Measurements from ENCODE around the gene IRF5. TPM values are rescaled to one million over a fixed set of nuclear protein-coding genes. Genes with fewer than 3 reads are reported as not detected.

Gene IRF5
- total RNA-seq, 1 donor from 2014 or later: 0.36 TPM

DNA sequence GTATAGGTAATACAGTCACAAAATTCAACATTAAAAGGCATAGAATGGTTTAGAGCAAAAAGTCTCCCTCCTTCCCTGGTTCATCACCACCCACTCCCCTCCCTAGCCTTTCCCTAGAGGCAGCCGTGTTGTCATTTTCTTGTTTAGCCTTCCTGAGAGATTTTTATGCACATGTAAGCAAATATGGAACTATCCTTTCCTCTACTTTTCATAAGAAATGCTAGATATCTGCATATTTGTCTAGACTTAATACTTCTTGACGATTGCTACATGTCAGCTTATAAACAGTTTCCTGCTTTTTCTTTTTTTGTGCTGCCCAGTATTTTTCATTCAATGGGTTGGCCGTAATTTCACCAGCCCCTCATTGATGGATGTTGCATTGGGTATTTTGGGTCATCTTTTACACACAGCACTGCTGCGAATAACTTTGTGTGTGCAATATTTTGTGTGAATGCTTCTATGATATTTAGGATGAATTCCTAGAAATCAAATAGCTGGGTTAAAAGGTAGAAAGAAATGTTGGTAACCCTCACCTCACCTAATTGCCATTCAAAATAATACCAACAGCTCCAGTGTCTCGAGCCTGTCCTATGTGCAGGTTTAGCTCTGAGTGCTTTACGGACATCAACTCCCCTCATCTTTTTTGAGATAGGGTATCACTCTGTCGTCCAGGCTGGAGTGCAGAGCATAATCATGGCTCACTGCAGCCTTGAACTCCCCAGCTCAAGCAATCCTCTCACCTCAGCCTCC lies 6.9 kb downstream of the IRF5 start:
- Histone ChIP-seq H2AFZ (ENCODE audit: low read depth, low read length) (no peak overlapping the region), H3K27ac (ENCODE audit: low read depth, low read length) (no peak overlapping the region), H3K9me3 (ENCODE audit: insufficient read depth, low read depth, low read length) (no peaks in the 10 kb centered on the region), H3K27me3 (ENCODE audit: insufficient read depth, low read length) (peaks cover 8% of the 10 kb centered on the region), H3K4me3 (ENCODE audit: insufficient read depth, low read depth, low read length) (no peak overlapping the region), H3K4me1 (ENCODE audit: insufficient read depth, low read length) (no peaks in the 10 kb centered on the region), H3K79me2 (ENCODE audit: insufficient read depth, low read length) (no peaks in the 10 kb centered on the region), H3K36me3 (ENCODE audit: insufficient read depth, low read length) (no peaks in the 10 kb centered on the region), H3K9ac (ENCODE audit: low read length) (no peak overlapping the region), H3K4me2 (ENCODE audit: low read length) (no peak overlapping the region), H4K20me1 (ENCODE audit: insufficient read depth, low read length) (no peaks in the 10 kb centered on the region)
- H3K27me3 Mint-ChIP-seq (ENCODE audit: low read depth, unreplicated experiment): peaks cover 27% of the 10 kb centered on the region
- no peak overlapping the region for H3K4me3 Mint-ChIP-seq (ENCODE audit: unreplicated experiment)
- no peak overlapping the region for H3K27ac Mint-ChIP-seq (ENCODE audit: unreplicated experiment)
- no peaks in the 10 kb centered on the region for H3K4me1 Mint-ChIP-seq (ENCODE audit: low read depth, unreplicated experiment)
- no peak for TF ChIP-seq CTCF (IDR thresholded peaks at IDR 0.05; ENCODE audit: insufficient read depth, low read depth, low read length)
- TF ChIP-seq EZH2 (IDR thresholded peaks at IDR 0.05; ENCODE audit: insufficient read depth, low read length): no peak
- H3K36me3 Mint-ChIP-seq (ENCODE audit: low read depth, unreplicated experiment): peaks cover 7% of the 10 kb centered on the region
- FAIRE-seq (no peak), DNase-seq (ENCODE audit: low read depth) (no peak)
- H3K9me3 Mint-ChIP-seq (ENCODE audit: unreplicated experiment): no peaks in the 10 kb centered on the region

- no peak overlapping the region for H3K27ac ChIP-seq (ENCODE audit: low read depth, low read length)
- no peaks in the 10 kb centered on the region for H3K27me3 ChIP-seq (ENCODE audit: insufficient read depth, low read length)
- FAIRE-seq (no peak), DNase-seq (ENCODE audit: low read depth) (no peak)
- H3K36me3 ChIP-seq (ENCODE audit: insufficient read depth, low read length): no peaks in the 10 kb centered on the region
- TF ChIP-seq CTCF (IDR thresholded peaks at IDR 0.05; ENCODE audit: insufficient read depth, low read depth, low read length) (no peak), EZH2 (IDR thresholded peaks at IDR 0.05; ENCODE audit: insufficient read depth, low read length) (no peak)
- Mint-ChIP-seq H3K4me3 (ENCODE audit: unreplicated experiment) (no peak overlapping the region), H3K9me3 (ENCODE audit: unreplicated experiment) (no peaks in the 10 kb centered on the region), H3K4me1 (ENCODE audit: low read depth, unreplicated experiment) (no peaks in the 10 kb centered on the region), H3K27me3 (ENCODE audit: low read depth, unreplicated experiment) (peaks cover 16% of the 10 kb centered on the region), H3K36me3 (ENCODE audit: low read depth, unreplicated experiment) (peaks cover 14% of the 10 kb centered on the region), H3K27ac (ENCODE audit: unreplicated experiment) (no peak overlapping the region)
- no peak overlapping the region for H3K4me3 ChIP-seq (ENCODE audit: insufficient read depth, low read depth, low read length)
- H3K79me2 ChIP-seq (ENCODE audit: insufficient read depth, low read length): no peaks in the 10 kb centered on the region
- no peak overlapping the region for H2AFZ ChIP-seq (ENCODE audit: low read depth, low read length)
- H3K4me1 ChIP-seq (ENCODE audit: insufficient read depth, low read length): no peaks in the 10 kb centered on the region
- H3K9me3 ChIP-seq (ENCODE audit: insufficient read depth, low read depth, low read length): no peaks in the 10 kb centered on the region
- H3K4me2 ChIP-seq (ENCODE audit: low read length): no peak overlapping the region
- no peaks in the 10 kb centered on the region for H4K20me1 ChIP-seq (ENCODE audit: insufficient read depth, low read length)
- no peak overlapping the region for H3K9ac ChIP-seq (ENCODE audit: low read length)
These were observed 8.1 kb downstream of the IRF5 start for GRCh38 chr7:128945668-128946366.
